PC-9 (cell line): Measurements from ENCODE around the gene ZNRD2.

ENCODE experiments used
- EZH2 ChIP-seq: fragments of 200-600 bp; sonication (generic); IDR thresholded peaks from 2 replicates; pipeline ENCODE4 v1.8.0; 2017; ENCODE audit warnings: antibody characterized with exemption, low read depth
- TF ChIP-seq, protein P1 (sequence below): fragments of 200-600 bp; sonication (generic); conservative IDR thresholded peaks from 2 replicates; pipeline ENCODE4 v1.6.1; 2017; ENCODE audit warnings: mixed run types, antibody characterized with exemption, mild to moderate bottlenecking, moderate library complexity

DNA sequence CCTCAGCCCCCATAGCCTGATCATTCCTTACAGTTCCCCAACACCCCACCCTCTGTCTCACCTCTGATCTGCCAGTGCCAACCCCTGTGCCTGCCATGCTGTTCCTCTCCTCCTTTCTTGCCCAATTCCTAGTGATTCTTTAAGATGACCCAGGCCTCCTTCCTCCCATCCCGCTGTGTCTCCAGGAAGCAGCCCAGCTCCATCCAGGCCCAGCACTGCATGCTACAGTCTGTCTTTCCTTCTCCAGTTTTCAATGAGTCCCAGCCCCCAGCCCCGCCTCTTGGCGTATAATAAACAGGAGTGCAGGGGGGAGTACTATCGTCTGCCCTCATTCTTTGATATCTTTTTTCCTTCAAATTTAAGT, 24.4 kb upstream of the ZNRD2 start:
- TF ChIP-seq, protein P1, sequence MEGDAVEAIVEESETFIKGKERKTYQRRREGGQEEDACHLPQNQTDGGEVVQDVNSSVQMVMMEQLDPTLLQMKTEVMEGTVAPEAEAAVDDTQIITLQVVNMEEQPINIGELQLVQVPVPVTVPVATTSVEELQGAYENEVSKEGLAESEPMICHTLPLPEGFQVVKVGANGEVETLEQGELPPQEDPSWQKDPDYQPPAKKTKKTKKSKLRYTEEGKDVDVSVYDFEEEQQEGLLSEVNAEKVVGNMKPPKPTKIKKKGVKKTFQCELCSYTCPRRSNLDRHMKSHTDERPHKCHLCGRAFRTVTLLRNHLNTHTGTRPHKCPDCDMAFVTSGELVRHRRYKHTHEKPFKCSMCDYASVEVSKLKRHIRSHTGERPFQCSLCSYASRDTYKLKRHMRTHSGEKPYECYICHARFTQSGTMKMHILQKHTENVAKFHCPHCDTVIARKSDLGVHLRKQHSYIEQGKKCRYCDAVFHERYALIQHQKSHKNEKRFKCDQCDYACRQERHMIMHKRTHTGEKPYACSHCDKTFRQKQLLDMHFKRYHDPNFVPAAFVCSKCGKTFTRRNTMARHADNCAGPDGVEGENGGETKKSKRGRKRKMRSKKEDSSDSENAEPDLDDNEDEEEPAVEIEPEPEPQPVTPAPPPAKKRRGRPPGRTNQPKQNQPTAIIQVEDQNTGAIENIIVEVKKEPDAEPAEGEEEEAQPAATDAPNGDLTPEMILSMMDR, result no peak
- TF ChIP-seq EZH2, result no peak
